ENCODE data around the gene PPARA. TPM values are rescaled to one million over a fixed set of nuclear protein-coding genes. Genes with fewer than 3 reads are reported as not detected.
"Not testable (repeated sequence)": the region's sequence is repeated elsewhere in the genome, so short reads cannot be mapped to it uniquely, and the experiment has no call there.

PPARA gene
- total RNA-seq, 8 experiments from 2014 or later, result 0.38 to 15.1 (median 4.5) TPM

DNA sequence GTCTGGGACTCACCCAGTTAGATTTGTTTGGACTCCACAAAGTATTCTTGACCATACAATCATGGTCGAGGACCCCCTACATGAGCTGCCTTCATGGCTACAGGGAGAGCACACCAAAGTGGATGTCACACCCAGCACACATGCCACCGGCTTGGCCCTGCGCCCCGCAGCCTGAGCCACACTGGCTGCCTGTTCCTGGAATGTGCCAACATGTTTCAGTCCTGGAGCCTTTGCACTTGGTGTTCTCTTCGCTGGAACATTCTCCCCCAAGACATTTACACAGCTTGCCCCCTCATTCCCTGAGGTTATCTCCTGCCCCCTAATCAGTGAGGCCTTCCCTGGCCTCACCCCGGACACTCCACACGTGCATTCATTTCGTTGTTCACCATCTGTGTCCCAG lies 46.0 kb downstream of the PPARA start:
- ATAC-seq (replicated peaks in 6 of 8), result no peak
- no peak overlapping the region for H3K27ac ChIP-seq
- in situ Hi-C loops (cut with MboI; ENCODE audit: low pct_unique_long_range_greater_than_20kb in 2 of 9, low sequenced_read_pairs in 9 of 9, unreplicated experiment in 9 of 9), result no loop called here
- WGBS, 10 experiments, result 30 to 81% (median 70%) methylated on average over 1 to 7 of the region's 8 CpGs; no CpG with 5 or more reads in 6 of the 10 experiments
- no peaks in the 10 kb centered on the region for H3K4me1 ChIP-seq (replicated peaks in 1 of 2)
- no peak overlapping the region for H3K4me3 ChIP-seq

DNA sequence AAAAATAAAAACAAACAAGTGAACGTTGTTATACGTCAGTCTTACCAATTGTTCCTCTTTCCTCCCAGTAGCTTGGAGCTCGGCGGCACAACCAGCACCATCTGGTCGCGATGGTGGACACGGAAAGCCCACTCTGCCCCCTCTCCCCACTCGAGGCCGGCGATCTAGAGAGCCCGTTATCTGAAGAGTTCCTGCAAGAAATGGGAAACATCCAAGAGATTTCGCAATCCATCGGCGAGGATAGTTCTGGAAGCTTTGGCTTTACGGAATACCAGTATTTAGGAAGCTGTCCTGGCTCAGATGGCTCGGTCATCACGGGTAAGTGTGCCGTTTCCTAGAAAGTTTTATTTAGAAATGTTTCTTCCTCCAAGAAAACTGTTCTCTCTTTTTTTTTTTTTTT lies 47.9 kb downstream of the PPARA start:
- Histone ChIP-seq H3K4me1 (replicated peaks in 1 of 2) (no peaks in the 10 kb centered on the region), H3K4me3 (no peak overlapping the region), H3K27ac (no peak overlapping the region)
- 83 to 100% (median 93%) methylated on average over 5 to 14 of the region's 18 CpGs; no CpG with 5 or more reads in 1 of the 10 experiments for WGBS, 10 experiments
- no peak for ATAC-seq (replicated peaks in 6 of 8)
- in situ Hi-C loops (cut with MboI; ENCODE audit: low pct_unique_long_range_greater_than_20kb in 2 of 9, low sequenced_read_pairs in 9 of 9, unreplicated experiment in 9 of 9), result no loop called here

DNA sequence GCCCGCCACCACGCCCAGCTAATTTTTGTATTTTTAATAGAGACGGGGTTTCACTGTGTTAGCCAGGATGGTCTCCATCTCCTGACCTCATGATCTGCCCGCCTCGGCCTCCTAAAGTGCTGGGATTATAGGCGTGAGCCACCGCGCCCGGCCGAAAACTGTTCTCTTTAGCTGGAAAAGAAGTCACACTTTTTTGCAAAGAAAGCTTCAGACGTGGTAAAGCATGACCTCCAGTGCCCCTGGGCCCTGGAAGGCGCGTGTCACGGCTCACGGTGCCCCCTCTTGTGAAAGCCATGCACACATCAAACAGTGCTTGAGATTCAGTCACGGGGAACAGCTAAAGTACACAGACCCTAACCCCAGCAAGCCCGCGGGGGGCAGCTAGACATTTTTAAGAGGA lies 48.5 kb downstream of the PPARA start:
- H3K4me3 ChIP-seq; ATAC-seq (replicated peaks in 6 of 8); H3K27ac ChIP-seq; in situ Hi-C loops (cut with MboI; ENCODE audit: low pct_unique_long_range_greater_than_20kb in 2 of 9, low sequenced_read_pairs in 9 of 9, unreplicated experiment in 9 of 9); H3K4me1 ChIP-seq (replicated peaks in 1 of 2): not testable (repeated sequence)
- 96 to 100% (median 100%) methylated on average over 1 to 5 of the region's 18 CpGs; no CpG with 5 or more reads in 7 of the 10 experiments for WGBS, 10 experiments

DNA sequence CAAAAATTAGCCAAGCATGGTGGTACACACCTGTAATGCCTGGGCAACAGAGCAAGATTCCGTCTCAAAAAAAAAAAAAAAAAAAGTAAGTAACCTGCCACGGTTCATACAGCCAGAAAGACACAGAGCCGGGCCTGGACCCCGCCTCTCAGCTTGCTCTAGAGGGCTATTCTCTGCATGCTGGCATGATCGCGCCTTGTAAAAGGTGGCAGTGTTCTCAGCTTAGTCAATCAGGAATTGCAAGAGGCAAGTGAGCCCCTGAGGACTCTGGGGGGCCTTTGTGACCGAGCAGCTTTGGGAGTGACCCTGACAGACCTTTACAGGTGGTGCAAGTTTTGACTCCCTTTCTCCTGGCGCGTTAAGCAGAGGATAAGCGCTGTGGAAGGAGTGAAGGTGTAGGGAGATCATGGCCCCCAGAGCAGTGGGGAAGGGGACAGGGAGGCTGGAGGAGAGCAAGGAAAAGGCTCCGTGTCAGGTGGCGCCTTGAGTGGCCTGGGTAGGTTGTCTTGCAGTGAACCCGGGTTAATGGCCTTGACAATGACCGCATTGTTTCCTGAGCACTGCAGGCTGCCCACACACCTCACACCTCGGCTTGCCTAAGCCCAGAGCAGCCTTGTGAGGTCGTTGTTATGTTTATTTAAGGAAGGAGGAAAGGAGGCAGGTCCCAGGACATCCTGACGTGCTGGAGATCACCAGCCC lies 50.9 kb downstream of the PPARA start:
- 40 to 80% (median 61%) methylated on average over 2 to 7 of the region's 17 CpGs; no CpG with 5 or more reads in 3 of the 10 experiments for WGBS, 10 experiments
- H3K4me1 ChIP-seq (replicated peaks in 1 of 2), result no peaks in the 10 kb centered on the region
- no peak for ATAC-seq (replicated peaks in 6 of 8)
- no peak overlapping the region for H3K4me3 ChIP-seq
- H3K27ac ChIP-seq, result no peak overlapping the region
- in situ Hi-C loops (cut with MboI; ENCODE audit: low pct_unique_long_range_greater_than_20kb in 2 of 9, low sequenced_read_pairs in 9 of 9, unreplicated experiment in 9 of 9), result no loop called here

DNA sequence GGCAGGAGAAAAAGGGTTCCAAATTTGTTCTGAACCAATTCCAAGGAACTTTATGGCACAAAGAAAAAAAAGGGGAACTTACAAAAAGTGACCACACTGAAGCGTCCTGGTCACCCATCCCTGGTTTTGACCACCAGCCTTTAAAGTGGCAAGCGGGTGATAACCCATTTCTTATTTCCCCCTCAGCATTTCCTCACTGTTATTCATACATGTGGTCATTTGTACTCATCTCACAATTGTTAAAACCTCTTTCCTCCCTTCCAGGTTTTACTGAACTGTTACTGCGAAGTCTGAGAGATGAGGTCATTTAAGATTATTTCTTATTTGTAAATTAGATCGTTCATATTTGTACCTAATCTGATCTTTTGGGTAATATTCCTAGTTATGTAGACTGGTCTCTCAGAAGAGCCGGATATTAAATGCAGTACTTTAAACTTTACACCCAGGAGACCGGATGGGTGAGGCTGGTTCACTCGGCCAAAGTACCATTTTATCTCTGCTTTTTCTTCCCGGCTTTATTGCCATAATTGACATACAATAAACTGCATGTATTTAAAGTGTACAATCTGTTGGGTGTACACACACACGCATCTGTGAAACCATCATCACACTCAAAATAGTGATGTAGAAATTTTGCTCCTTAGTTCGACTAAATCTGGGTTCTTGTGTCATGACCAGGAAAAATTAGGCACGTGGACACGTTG lies 52.7 kb downstream of the PPARA start:
- Histone ChIP-seq H3K4me3 (no peak overlapping the region), H3K27ac (no peak overlapping the region), H3K4me1 (replicated peaks in 1 of 2) (no peaks in the 10 kb centered on the region)
- ATAC-seq (replicated peaks in 6 of 8), result no peak
- WGBS, 10 experiments, result 70 to 100% (median 92%) methylated on average over 2 to 12 of the region's 12 CpGs
- in situ Hi-C loops (cut with MboI; ENCODE audit: low pct_unique_long_range_greater_than_20kb in 2 of 9, low sequenced_read_pairs in 9 of 9, unreplicated experiment in 9 of 9), result no loop called here

DNA sequence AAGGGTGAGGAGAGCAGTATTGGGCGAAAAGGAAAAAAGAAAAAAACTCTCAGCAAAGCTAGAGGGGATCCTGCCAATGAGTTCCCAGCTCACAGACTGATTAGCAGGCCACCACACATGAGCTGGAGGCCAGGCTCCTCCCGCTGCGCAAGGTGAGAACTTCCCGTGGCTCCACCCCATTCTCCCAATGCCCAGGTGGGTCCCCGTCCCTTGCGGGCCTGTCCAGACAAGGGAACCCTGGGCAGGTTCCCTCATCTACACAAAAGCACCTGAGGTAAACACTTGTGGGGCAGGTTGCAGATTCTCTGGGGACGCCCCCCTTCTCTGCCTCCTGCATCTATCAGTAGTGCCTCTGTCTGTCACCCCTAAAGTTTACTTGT lies 53.3 kb downstream of the PPARA start:
- Histone ChIP-seq H3K4me3 (no peak overlapping the region), H3K4me1 (replicated peaks in 1 of 2) (no peaks in the 10 kb centered on the region), H3K27ac (no peak overlapping the region)
- 53 to 100% (median 86%) methylated on average over 1 to 6 of the region's 7 CpGs; no CpG with 5 or more reads in 2 of the 10 experiments for WGBS, 10 experiments
- in situ Hi-C loops (cut with MboI; ENCODE audit: low pct_unique_long_range_greater_than_20kb in 2 of 9, low sequenced_read_pairs in 9 of 9, unreplicated experiment in 9 of 9), result no loop called here
- no peak for ATAC-seq (replicated peaks in 6 of 8)

DNA sequence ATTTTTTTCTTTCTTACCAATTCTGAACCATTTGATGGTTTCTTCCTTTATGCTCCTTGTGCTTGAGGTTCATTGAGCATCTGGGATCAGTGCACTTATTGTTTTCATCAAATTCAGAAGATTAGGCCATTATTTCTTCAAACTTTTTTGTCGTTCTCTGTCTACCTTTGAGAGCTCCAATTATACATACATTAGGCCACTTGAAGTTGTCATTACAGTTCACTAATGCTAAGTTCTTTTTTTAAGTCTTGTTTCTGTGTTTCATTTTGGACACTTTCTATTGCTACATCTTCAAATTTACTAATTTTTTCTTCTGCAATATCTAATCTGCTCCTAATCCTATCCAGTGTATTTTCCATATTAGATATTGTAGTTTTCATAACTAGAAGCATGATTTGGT lies 58.9 kb downstream of the PPARA start:
- in situ Hi-C loops (cut with MboI; ENCODE audit: low pct_unique_long_range_greater_than_20kb in 2 of 9, low sequenced_read_pairs in 9 of 9, unreplicated experiment in 9 of 9), result no loop called here
- Histone ChIP-seq H3K27ac (no peak overlapping the region), H3K4me1 (replicated peaks in 1 of 2) (no peaks in the 10 kb centered on the region), H3K4me3 (no peak overlapping the region)
- ATAC-seq (replicated peaks in 6 of 8), result no peak
- WGBS, 10 experiments, result 88 to 100% (median 100%) methylated on average over 1 of the region's 1 CpG; no CpG with 5 or more reads in 2 of the 10 experiments

DNA sequence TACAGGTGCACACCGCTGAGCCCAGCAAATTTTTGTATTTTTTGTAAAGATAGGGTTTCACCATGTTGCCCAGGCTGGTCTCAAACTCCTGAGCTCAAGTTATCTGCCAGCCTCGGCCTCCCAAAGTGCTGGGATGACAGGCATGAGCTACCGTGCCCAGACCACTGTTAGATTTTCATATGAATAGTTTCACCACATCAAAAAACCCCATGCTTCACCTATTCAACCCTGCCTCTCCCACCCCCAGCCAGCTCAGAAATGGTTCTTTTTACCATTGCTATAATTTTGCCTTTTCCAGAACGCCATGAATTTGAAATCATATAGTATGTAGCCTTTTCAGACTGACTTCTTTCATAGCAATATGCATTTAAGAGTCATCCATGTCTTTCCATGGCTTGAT lies 61.9 kb downstream of the PPARA start:
- no peaks in the 10 kb centered on the region for H3K4me1 ChIP-seq (replicated peaks in 1 of 2)
- no peak overlapping the region for H3K27ac ChIP-seq
- 40 to 100% (median 67%) methylated on average over 1 to 4 of the region's 4 CpGs; no CpG with 5 or more reads in 1 of the 10 experiments for WGBS, 10 experiments
- no peak for ATAC-seq (replicated peaks in 6 of 8)
- in situ Hi-C loops (cut with MboI; ENCODE audit: low pct_unique_long_range_greater_than_20kb in 2 of 9, low sequenced_read_pairs in 9 of 9, unreplicated experiment in 9 of 9), result no loop called here
- H3K4me3 ChIP-seq, result no peak overlapping the region

DNA sequence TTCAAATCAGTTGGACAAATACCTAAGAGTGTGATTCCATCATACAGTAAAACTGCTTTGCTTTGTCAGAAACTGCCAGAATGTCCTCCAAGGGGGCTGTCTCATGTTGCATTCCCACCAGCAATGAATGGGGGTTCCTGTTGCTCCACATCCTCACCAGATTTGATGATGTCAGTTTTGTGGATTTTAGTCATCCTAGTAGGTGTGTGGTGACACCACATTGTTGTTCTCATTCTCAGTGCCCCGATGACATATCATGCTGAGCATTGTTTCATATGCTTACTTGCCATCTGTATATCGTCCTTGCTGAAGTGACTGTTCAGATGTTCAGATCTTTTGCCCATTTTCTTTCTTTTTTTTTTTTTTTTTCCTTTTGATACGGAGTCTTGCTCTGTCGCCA lies 62.7 kb downstream of the PPARA start:
- Histone ChIP-seq H3K27ac (no peak overlapping the region), H3K4me3 (no peak overlapping the region), H3K4me1 (replicated peaks in 1 of 2) (no peaks in the 10 kb centered on the region)
- 76 to 96% (median 87%) methylated on average over 2 to 4 of the region's 4 CpGs; no CpG with 5 or more reads in 1 of the 10 experiments for WGBS, 10 experiments
- no peak for ATAC-seq (replicated peaks in 6 of 8)
- in situ Hi-C loops (cut with MboI; ENCODE audit: low pct_unique_long_range_greater_than_20kb in 2 of 9, low sequenced_read_pairs in 9 of 9, unreplicated experiment in 9 of 9), result no loop called here

DNA sequence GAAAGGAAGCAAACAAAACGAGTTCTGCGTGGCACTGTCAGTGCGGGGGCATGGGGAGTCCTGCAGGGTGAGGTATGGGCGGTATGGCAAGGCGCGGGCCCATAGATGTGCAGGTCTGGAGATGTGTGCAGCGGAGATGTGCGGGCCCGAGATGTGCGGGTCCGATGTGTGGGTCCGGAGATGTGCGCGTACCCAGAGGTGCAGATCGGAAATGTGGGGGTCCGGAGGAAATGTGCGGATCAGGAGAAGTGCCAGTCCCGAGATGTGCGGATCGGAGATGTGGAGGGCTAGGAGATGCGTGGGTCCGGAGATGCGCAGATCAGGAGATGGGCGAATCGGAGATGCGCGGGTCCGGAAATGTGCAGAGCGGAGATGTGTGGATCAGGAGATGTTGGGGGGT lies 63.8 kb downstream of the PPARA start:
- Histone ChIP-seq H3K4me3 (no peak overlapping the region), H3K27ac (no peak overlapping the region), H3K4me1 (replicated peaks in 1 of 2) (no peaks in the 10 kb centered on the region)
- ATAC-seq (replicated peaks in 6 of 8), result no peak
- in situ Hi-C loops (cut with MboI; ENCODE audit: low pct_unique_long_range_greater_than_20kb in 2 of 9, low sequenced_read_pairs in 9 of 9, unreplicated experiment in 9 of 9), result no loop called here
- 75 to 100% (median 90%) methylated on average over 3 to 20 of the region's 29 CpGs; no CpG with 5 or more reads in 5 of the 10 experiments for WGBS, 10 experiments

DNA sequence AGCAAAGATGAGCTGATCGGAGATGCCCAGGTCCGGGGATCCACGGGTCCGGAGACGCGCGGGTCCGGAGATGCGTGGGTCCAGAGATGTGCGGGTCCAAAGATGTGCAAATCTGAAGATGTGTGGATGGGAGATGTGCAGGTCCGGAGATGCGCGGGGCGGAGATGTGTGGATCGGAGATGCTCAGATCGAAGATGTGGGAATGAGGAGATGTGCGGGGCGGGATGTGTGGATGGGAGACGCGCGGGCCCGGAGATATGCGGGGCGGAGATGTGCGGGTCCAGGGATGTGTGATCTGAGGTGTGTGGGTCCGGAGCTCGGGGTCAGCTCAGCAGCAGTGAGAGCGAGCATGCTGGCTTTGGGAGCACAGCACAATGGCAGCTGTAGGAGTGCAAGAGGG lies 64.3 kb downstream of the PPARA start:
- H3K4me3 ChIP-seq, result no peak overlapping the region
- no peak for ATAC-seq (replicated peaks in 6 of 8)
- H3K27ac ChIP-seq, result no peak overlapping the region
- H3K4me1 ChIP-seq (replicated peaks in 1 of 2), result no peaks in the 10 kb centered on the region
- in situ Hi-C loops (cut with MboI; ENCODE audit: low pct_unique_long_range_greater_than_20kb in 2 of 9, low sequenced_read_pairs in 9 of 9, unreplicated experiment in 9 of 9), result no loop called here
- WGBS, 10 experiments, result 80 to 100% (median 100%) methylated on average over 1 to 2 of the region's 28 CpGs; no CpG with 5 or more reads in 5 of the 10 experiments

DNA sequence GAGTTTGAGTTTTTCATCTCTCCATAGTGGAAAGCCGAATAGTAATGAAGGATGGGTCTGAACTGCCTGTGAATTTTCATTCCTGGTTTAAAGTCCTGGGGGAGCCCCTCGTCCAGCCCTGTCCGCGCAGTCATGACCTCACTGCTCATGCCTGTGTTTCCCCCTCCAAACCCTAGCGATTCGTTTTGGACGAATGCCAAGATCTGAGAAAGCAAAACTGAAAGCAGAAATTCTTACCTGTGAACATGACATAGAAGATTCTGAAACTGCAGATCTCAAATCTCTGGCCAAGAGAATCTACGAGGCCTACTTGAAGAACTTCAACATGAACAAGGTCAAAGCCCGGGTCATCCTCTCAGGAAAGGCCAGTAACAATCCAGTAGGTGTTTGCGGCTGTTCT lies 69.3 kb downstream of the PPARA start:
- in situ Hi-C loops (cut with MboI; ENCODE audit: low pct_unique_long_range_greater_than_20kb in 2 of 9, low sequenced_read_pairs in 9 of 9, unreplicated experiment in 9 of 9), result no loop called here
- Histone ChIP-seq H3K4me1 (replicated peaks in 1 of 2) (peaks cover 3% of the 10 kb centered on the region in 2 donors), H3K27ac (no peak overlapping the region), H3K4me3 (no peak overlapping the region)
- ATAC-seq (replicated peaks in 6 of 8), result no peak
- 70 to 100% (median 84%) methylated on average over 3 to 7 of the region's 10 CpGs; no CpG with 5 or more reads in 2 of the 10 experiments for WGBS, 10 experiments

DNA sequence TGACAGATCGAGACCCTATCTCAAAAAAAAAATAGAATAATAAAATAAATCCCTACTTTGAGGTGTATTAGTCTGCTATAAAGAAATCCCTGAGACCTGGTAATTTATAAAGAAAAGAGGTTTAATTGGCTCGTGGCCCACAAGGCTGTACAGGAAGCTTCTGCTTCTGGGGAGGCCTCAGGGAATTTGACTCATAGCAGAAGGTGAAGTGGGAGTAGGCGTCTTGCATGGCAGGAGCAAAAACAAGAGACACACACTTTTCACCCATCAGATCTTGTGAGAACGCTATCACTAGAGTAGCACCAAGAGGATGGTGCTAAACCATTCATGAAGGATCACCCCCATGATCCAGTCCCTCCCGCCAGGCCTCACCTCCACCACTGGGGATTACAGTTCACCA lies 70.6 kb downstream of the PPARA start:
- Histone ChIP-seq H3K4me3 (no peak overlapping the region), H3K4me1 (replicated peaks in 1 of 2) (peaks cover 9% of the 10 kb centered on the region in 2 donors), H3K27ac (no peak overlapping the region)
- in situ Hi-C loops (cut with MboI; ENCODE audit: low pct_unique_long_range_greater_than_20kb in 2 of 9, low sequenced_read_pairs in 9 of 9, unreplicated experiment in 9 of 9), result no loop called here
- ATAC-seq (replicated peaks in 6 of 8), result no peak
- WGBS, 10 experiments, result 50 to 97% (median 85%) methylated on average over 1 to 4 of the region's 5 CpGs; no CpG with 5 or more reads in 2 of the 10 experiments
